Panc1 (cell line): ENCODE measurements around the gene COL4A3. TPM values are rescaled to one million over a fixed set of nuclear protein-coding genes. Genes with fewer than 3 reads are reported as not detected.
A peak's percentile ranks its signal among the peaks of the same experiment; 100 is the strongest.

Experiments
- ATAC-seq: fragments of 200-7000 bp; cut with Tn5 transposase; 2 replicates; pipeline ENCODE4 v1.9.1; 2020; ENCODE audit warnings: mild to moderate bottlenecking, moderate library complexity
- BruUV-seq: library from RNA; stranded (reverse); fragments of 400-500 nt; replicated peaks from 2 replicates; lab custom pipeline; 2021; lab: Mats Ljungman, UMichigan
- CTCF ChIA-PET: fragments of 300-600 bp; sonication (Branson Sonifier 250); formaldehyde crosslinking; loops from one replicate; lab custom pipeline; 2022; ENCODE audit warnings: antibody characterized with exemption; lab: Charles Lee
- POLR2A ChIA-PET: fragments of 300-600 bp; sonication (Branson Sonifier 250); formaldehyde crosslinking; loops from one replicate; lab custom pipeline; 2022; ENCODE audit warnings: antibody characterized with exemption; lab: Charles Lee
- DNase-seq: peaks from one replicate; pipeline ENCODE4 v3.0.0-alpha.2; 2010; ENCODE audit warnings: low read depth, low spot score
- H3K27ac ChIP-seq: 2 replicates; pipeline ENCODE4 v1.5.1; 2011; ENCODE audit warnings: mild to moderate bottlenecking, low read length, inconsistent platforms
- H3K27me3 ChIP-seq: fragments of 200-500 bp; sonication (Bioruptor generic); 2 replicates; pipeline ENCODE4 v1.6.0; 2014; ENCODE audit warnings: low read length, inconsistent platforms; ENCODE audit not compliant: control insufficient read depth, insufficient read depth
- H3K36me3 ChIP-seq: fragments of 200-500 bp; sonication (Bioruptor generic); 2 replicates; pipeline ENCODE4 v1.5.1; 2014; ENCODE audit warnings: inconsistent platforms, mild to moderate bottlenecking, low read length, moderate library complexity; ENCODE audit not compliant: control insufficient read depth, insufficient read depth
- H3K4me1 ChIP-seq: 2 replicates; pipeline ENCODE4 v1.5.1; 2011; ENCODE audit warnings: inconsistent platforms, mild to moderate bottlenecking, low read length, moderate library complexity; ENCODE audit not compliant: control insufficient read depth, insufficient read depth
- H3K4me3 ChIP-seq, 2 experiments: 2 replicates each; pipeline ENCODE4 v1.5.1; 2011 to 2012; ENCODE audit warnings: low read depth in 2 of 2, low read length in 2 of 2, mild to moderate bottlenecking in 2 of 2, inconsistent platforms in 1 of 2, moderate library complexity in 1 of 2
- H3K9me3 ChIP-seq: fragments of 200-500 bp; sonication (Bioruptor generic); 2 replicates; pipeline ENCODE4 v1.5.1; 2014; ENCODE audit warnings: low read depth, mild to moderate bottlenecking, inconsistent platforms, low read length, moderate library complexity; ENCODE audit not compliant: control insufficient read depth, insufficient read depth
- CTCF ChIP-seq: fragments of 450-650 bp; IDR thresholded peaks from 2 replicates; pipeline ENCODE4 v1.5.1; 2017; ENCODE audit warnings: mild to moderate bottlenecking
- POLR2AphosphoS5 ChIP-seq: IDR thresholded peaks from 2 replicates; pipeline ENCODE4 v1.6.1; 2012; ENCODE audit warnings: mild to moderate bottlenecking, low read depth, low read length, moderate library complexity
- REST ChIP-seq, 2 experiments: IDR thresholded peaks; 2 replicates each; pipeline ENCODE4 v1.6.1; 2011 to 2012; ENCODE audit warnings: low read depth in 2 of 2, control low read depth in 1 of 2, low read length in 1 of 2, mild to moderate bottlenecking in 1 of 2, moderate library complexity in 1 of 2; ENCODE audit not compliant: insufficient read depth in 1 of 2
- SIN3A ChIP-seq: IDR thresholded peaks from 2 replicates; pipeline ENCODE4 v1.6.1; 2012; ENCODE audit warnings: low read depth, mild to moderate bottlenecking, low read length, moderate library complexity, borderline replicate concordance; ENCODE audit not compliant: insufficient read depth
- TCF7L2 ChIP-seq: IDR thresholded peaks from 2 replicates; pipeline ENCODE4 v1.6.1; 2011; ENCODE audit warnings: mild to moderate bottlenecking, low read depth, low read length, inconsistent platforms
- in situ Hi-C: cut with HindIII; loops from 2 replicates; pipeline ENCODE4 v1.10.0; 2016; ENCODE audit warnings: low sequenced_read_pairs, low pct_unique_long_range_greater_than_20kb
- intact Hi-C: fragments of 100-400 bp; cut with micrococcal nuclease; formaldehyde crosslinking; loops from one replicate; pipeline ENCODE4 v1.10.0; 2022; ENCODE audit not compliant: unreplicated experiment
- total RNA-seq: library from RNA; stranded (reverse); gene quantifications from one replicate; pipeline ENCODE4 v1.2.1, GENCODE V29; 2021; ENCODE audit not compliant: unreplicated experiment

Gene COL4A3
- total RNA-seq, 1 experiment from 2014 or later, result 0.18 TPM

- Histone ChIP-seq H3K36me3 (no peaks in the 10 kb centered on the region), H3K27me3 (peaks cover 2% of the 10 kb centered on the region; the same call in 1 of the 2 replicates), H3K9me3 (no peaks in the 10 kb centered on the region), H3K4me3 (no peak overlapping the region), H3K27ac (no peak overlapping the region), H3K4me1 (no peaks in the 10 kb centered on the region)
- BruUV-seq, result no TSS peak
- CTCF ChIA-PET, result interaction anchor here (0.7 to 1.5 kb wide), 8 partner anchors 10 to 396 kb away, joined by 3 to 11 read pairs (median 4); no protein-coding TSS in a partner anchor
- intact Hi-C loops (loop anchor here (1.0 to 10.0 kb wide), 2 partner anchors 107 to 1573 kb away; no protein-coding TSS in a partner anchor), in situ Hi-C loops (no loop called here)
- POLR2A ChIA-PET, result no interaction called here
- DNase-seq (no peak), ATAC-seq (no peak)
- TF ChIP-seq TCF7L2, result no peak
- TF ChIP-seq REST (IDR thresholded peaks at IDR 0.05; ENCODE audit: insufficient read depth in 1 of 2, low read depth in 2 of 2, low read length in 1 of 2), result no peak
- TF ChIP-seq POLR2AphosphoS5, result no peak
- TF ChIP-seq SIN3A, result no peak
- TF ChIP-seq CTCF, result no peak
Observed at GRCh38 chr2:227237786-227238185, 73.4 kb downstream of the COL4A3 start.

- DNase-seq (peak; percentile 54), ATAC-seq (peak; percentile 68; the same call in 1 of the 2 replicates)
- in situ Hi-C loops, result no loop called here
Observed at GRCh38 chr2:227238238-227239237, 74.1 kb downstream of the COL4A3 start.

More at GRCh38 chr2:227238238-227239237, 74.1 kb downstream of the COL4A3 start:
- no TSS peak for BruUV-seq
- H3K4me3 ChIP-seq, result no peak overlapping the region
- no peaks in the 10 kb centered on the region for H3K36me3 ChIP-seq
- no peaks in the 10 kb centered on the region for H3K4me1 ChIP-seq
- intact Hi-C loops, result loop anchor here (1.0 to 10.0 kb wide), 2 partner anchors 108 to 1574 kb away; no protein-coding TSS in a partner anchor
- H3K27me3 ChIP-seq, result peaks cover 2% of the 10 kb centered on the region; the same call in 1 of the 2 replicates
- H3K9me3 ChIP-seq, result no peaks in the 10 kb centered on the region
- H3K27ac ChIP-seq, result no peak overlapping the region
- TF ChIP-seq CTCF (peak; percentile 93), POLR2AphosphoS5 (no peak)
- POLR2A ChIA-PET, result no interaction called here
- CTCF ChIA-PET, result interaction anchor here (0.6 to 1.5 kb wide), 17 partner anchors 9 to 792 kb away, joined by 3 to 11 read pairs (median 4); no protein-coding TSS in a partner anchor
